Stimulated activated naive CD4-positive, alpha-beta T cell treated with Interleukin-2 at 50 U/mL for 16 hours (primary cell): ENCODE results near the gene TUBGCP4.

Experiments
- DNase-seq: peaks from one replicate; lab custom pipeline; 2025; lab: John Stamatoyannopoulos, UW

The TUBGCP4 gene

DNA sequence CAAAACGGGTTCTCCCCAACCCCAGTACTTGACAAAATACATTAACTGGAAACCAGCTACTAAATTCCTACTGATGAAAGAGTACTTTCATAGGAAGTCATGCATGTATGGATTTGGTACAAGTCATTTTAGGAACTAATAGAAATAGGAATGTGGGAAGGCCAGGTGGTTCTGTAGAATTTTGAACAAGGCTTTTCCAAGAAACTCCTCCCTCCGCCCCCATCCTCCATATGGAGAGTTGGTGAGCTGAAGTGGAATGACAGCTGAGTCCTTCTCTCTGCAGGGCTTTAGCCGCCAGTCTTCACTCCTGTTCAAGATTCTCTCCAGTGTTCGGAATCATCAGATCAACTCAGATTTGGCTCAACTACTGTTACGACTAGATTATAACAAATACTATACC is 33.2 kb downstream of the TUBGCP4 start:
- no peak for DNase-seq

DNA sequence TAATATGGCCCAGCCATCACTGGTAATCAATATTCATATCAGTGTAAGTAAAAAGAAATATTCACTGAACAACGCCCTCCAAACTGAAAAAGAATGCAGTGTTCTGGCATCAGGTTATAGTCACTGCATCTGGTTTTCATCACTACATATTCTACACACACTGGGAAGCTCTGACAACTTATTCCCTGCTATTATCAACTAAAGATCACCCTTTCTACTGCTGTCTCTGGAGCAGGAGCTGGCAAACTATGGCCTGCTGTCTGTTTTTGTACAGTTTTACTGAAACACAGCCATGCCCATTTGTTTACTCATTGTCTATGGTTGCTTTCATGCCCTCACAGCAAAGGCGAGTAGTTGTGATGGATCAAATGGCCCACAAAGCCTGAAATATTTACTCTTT is 35.3 kb downstream of the TUBGCP4 start:
- DNase-seq: no peak

DNA sequence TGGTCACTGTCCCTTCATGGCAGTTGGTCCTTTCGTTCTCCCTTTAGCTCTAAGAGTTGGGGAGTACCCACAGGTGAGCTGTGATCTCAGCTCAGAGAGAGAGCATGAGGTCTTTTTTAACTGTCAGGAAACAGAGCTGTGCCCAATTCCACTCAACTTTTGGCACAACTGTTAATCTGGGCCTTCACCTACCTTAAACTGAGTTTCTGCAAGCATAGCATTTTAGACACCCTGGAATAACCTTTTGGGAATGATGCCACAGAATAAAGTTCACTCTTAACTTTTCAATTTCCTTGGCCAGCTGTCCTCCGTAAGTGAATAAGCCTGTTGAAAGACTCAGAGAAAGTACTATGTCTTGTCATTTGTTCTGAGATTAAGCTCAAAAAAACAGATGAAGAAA is 35.9 kb downstream of the TUBGCP4 start:
- DNase-seq: no peak

DNA sequence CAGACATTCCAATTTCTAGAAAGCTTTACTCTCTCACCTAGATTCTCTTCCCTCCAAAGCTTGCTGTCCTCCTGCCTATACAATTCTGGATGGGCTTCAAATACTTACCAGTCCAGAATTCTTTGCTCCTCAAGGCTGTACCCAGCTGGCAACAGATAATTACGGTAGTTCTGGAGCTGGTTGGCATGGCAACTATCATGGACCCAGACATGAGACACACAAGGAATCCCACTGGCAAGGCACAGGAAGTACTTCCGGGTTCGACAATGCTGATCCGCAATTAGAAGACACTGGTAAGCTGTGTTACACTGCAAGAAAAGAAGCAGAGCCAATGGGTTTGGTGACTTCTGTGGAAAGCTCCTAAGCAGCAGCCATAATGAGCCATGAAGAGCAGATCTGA is 37.9 kb downstream of the TUBGCP4 start:
- no peak for DNase-seq

DNA sequence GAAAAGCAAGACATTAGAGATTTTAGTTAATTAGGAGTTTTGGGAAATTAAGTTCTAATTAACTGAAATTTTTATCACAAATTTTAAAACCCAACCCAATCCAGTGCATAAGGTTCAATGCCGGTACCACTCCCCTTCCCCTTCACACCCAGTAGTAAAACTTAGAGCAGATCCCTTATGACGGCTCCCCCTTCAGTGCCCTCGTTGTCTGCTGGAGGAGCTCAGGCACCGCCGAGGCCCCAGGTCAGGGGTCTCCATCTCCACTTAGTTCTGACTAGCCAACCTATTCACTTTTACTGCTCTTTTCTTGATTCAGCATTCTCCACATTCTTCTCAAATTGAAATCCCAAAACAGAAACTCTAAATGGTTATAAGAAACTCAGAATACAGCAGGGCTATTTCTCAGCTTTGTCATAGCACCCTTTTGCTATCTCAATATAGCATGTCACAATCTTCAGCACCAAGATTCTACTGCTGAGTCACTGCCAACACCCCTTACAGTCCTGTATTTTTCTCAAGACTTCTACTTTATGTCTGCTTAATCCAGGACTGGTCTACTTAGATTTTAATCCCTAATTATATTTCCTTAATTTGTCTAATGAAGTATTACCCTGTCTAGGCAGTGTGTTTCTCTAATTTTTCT is 39.8 kb downstream of the TUBGCP4 start:
- no peak for DNase-seq

DNA sequence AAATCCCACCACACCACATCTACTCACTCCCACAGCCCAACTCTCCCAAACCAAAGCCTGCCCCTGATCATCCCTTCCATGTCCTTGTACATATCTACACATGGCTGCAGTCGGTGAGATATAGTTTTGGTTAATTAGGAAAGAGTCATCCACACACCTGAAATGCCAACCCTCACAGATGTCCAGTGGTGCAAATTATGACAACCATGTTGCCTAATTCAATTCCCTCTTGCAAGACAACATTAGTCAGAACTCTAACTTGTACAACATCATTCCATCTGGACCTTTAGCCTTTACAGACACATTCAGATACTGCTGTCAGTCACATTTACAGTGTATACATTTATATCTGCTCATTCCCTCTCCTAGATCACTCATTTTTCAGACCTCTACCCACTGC is 41.2 kb downstream of the TUBGCP4 start:
- DNase-seq: no peak

DNA sequence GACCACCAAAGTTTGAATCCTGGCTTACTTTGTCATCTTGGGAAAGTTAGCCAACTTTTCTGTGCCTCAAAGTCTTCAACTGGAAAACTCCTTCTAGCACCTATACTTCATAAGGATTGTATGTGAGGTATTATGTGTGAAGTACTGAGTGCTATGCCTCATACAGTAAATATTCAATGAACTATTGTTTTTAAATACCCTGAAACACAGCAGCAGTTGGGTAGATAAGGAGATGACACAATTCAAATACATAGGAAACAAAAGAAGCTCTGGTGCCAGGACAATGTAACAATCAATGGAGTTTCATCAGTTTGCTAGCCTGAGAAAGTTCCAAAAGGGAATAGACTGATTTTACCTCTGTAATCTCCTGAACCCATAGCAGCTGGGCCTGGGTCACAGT is 43.3 kb downstream of the TUBGCP4 start:
- no peak for DNase-seq

DNA sequence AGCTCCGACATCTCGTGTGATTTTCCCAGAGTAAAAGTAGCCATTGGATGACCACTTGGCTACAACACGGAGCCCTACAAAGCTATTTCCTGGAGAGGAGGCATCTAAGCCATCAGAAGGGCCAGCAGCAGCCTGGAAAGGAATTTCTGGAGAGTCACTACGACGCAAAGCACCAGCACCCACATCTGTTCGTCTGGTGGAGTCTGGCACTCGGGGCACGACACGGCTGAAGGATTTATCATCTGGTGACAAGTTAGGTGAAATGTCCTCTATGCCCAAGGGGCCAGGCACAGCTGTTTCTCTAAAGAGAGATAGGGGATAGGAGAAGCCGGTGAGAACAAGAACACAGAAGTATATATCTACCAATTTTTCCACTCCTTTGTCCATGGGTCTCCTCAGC is 49.5 kb downstream of the TUBGCP4 start:
- no peak for DNase-seq

DNA sequence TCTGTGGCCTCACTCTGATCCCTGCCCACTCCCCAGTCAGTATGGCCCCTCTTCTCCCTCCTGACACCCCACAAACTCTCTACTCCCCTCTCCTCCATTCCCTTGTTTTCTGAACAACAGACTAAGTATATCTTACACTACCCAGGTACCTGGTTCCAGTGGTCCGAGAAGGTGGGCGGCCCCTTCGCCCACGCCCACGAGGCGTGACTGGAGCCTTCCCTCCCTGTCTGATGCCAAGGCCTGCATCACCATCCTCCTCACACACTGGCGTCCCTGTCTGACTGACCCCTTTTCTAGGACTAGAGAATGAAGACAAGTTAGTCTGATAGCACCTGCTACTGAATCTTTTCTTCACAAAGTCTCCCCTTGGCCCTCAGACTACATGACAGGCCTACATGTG is 50.0 kb downstream of the TUBGCP4 start:
- no peak for DNase-seq

DNA sequence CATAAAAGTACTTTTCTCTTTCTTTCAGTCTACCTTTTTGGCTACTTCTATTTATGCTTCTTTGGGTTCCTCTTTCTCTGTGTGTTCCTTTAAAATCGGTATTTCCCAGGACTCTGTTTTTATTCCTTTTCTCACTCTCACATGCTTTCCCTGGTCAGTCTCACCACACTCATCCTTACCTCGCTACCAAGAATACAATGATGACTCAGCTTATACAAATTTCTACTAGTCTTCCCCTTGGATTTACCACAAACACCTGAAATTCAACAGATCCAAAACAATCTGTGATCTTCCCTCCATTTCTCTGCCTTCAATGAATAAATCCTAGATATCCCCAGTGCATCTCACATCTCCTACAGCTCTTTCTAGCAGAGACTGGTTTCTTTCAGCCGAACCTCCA is 52.9 kb downstream of the TUBGCP4 start:
- DNase-seq: no peak

DNA sequence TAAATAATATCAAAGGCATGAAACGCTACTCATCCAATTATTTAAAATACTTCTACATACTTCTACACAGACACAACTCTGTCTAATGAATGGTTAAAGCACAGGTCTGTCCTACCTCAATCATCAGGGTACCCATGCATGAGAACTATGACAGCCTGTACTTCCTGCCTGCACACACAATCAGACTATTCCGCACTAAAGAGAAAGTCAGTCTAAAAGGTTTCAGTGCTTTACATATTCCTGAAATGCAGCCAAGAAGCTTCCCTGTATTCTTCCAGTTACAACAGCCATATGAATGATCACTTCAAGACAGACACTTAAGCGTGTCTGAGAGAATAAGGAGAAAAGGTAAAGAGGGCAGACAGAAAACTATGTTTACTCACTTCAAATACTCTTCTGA is 58.8 kb downstream of the TUBGCP4 start:
- no peak for DNase-seq

DNA sequence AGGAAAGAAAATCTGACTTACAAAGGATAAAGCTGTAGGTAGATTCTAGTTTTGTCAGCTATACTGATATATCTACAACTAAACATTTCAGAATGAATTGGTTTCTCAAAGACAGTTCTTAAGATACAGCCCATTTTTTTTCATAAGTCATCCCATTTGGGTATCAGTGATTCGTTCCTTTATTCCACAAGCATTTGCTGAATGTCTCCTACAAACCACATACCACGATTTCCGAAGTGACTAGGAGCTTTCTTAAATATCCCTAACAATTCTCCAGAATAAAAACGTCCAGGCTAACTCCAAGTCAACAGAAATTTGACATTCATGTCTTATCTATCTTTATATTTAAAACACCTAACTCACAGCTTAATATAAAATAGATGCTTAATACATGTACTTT is 62.3 kb downstream of the TUBGCP4 start:
- no peak for DNase-seq

DNA sequence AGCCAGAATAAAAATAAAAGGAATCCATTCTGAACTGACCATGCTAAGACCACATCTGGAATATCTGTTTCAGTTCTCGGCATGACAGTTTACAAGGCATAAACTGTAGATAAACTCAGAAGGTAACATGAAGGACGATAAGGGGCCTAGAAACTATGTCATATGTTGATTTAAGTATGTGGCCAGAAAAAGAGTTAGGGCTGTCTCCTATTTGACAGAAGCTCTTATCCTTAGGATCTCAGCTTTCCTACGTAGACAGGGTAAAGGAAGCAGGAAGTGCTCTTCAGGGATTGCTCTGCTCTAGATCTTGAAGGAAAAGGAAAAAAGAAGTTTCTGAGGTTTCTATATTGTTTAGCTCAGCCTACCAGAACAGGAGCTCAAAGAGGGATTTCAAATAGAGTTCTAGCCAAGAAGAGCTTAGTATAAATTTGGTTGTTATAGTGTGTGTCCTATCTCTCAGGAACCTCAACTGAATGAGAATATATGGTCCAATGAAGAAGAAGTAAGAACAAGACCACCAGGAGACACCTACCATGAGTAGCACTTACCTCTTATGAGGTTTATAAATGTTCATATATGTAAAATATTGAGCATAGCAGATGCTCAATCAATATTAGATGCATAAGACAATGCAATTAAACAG is 62.9 kb downstream of the TUBGCP4 start:
- DNase-seq: no peak

DNA sequence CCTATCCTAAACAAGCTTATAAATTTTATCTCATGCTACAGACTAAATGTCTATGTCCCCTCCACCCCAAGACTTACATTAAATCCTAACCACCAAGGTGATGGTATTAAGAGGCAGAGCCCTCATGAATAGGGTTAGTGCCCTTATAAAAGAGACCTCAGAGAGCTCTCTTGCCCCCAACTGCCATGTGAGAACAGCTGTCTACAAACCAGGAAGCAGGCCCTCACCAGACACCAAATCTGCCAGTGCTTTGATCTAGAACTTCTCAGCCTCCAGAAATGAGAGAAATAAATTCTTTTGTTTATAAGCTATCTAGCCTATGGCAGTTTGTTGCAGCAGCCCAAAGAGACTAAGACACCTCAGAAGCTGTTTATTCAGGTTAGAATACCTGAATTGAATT is 63.5 kb downstream of the TUBGCP4 start:
- DNase-seq: no peak

DNA sequence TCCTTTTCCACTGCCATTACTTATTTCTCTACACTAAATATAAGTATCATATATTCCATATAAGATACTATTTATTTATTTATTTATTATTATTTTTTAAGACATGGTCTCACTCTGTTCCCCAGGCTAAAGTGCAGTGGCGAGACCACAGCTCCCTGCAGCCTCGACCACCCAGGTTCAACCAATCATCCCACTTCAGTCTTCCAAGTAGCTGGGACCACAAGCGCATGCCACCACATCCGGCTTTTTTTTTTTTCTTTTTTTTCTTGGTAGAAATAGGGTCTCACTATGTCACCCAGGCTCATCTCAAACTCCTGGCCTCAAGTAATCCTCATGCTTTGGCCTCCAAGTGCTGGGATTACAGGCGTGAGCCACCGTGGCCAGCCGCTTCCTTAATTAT is 65.5 kb downstream of the TUBGCP4 start:
- no peak for DNase-seq

DNA sequence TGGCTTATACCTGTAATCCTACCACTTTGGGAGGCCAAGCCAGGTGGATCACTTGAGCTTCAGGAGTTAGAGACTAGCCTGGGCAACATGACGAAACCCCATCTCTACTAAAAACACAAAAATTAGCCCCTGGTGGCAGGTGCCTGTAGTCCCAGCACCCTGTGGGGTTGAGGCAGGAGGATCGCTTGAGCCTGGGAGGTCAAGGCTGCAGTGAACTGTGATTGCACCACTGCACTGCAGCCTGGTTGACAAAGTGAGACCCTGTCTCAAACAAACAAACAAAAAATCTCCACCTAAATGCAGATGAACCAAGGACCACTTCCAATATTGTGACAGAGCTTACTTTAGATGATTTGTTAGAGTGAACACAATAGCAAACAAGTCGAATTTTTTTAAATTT is 68.4 kb downstream of the TUBGCP4 start:
- DNase-seq: no peak

DNA sequence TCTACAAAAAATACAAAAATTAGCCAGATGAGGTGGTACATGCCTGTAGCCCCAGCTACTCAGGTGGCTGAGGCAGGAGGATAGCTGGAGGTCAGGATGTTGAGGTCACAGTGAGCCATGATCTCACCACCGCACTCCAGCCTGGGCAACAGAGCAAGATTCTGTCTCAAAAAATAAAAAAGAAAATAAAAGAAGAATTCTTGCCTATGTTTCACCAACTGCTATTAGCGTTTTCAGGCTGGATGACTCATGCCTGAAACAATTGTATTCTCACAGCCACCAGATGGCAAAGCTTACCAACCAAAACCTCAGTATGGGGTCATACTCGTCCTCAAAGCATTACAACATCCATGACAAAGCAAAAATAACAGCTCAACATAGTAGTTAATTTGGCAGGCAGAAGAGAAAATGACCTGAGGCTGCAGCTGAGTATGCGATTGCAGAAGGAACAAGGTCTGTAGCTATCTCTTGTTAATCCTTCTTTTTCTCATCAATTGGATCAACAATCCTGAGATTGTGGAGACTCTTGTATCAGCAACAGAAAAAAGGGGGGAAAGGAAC is 69.9 kb downstream of the TUBGCP4 start:
- DNase-seq: peak; percentile 5

DNA sequence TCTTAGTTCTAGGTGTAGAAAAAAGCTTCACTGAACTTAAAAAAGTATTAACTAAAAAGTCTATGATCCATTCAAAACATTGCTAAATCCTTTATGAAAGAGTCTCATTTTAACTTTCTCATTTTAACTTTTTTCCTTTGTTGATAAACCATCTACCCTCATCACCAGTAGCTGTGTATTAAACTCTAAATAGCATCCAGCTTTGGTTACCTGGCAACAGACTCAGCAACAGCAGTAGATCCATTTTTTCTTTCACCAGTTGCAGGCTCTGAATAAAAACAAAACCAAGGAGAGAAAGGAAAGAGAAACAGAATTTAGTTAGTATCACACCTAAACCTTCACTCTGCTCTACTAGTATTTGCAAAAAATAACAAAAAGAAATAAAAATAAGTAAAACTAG is 70.4 kb downstream of the TUBGCP4 start:
- DNase-seq: no peak

DNA sequence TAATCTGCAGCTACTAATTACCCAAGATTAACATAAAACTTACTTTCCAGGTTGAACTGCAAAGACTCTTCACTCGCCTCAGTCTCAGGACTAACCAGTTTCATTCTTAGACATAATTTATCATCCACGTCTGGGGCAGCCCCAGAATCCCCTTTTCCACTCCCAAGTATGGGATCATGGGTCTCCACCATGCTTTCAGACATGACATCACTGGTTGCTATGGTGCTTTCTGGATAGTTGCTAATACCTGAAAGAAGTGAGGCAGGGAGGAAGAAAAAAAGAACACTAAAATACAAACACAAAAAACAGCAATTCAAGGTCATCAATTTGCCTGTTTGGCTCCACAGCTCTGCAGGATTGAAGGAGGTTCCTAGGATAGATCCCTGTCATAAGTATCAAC is 75.4 kb downstream of the TUBGCP4 start:
- DNase-seq: no peak

DNA sequence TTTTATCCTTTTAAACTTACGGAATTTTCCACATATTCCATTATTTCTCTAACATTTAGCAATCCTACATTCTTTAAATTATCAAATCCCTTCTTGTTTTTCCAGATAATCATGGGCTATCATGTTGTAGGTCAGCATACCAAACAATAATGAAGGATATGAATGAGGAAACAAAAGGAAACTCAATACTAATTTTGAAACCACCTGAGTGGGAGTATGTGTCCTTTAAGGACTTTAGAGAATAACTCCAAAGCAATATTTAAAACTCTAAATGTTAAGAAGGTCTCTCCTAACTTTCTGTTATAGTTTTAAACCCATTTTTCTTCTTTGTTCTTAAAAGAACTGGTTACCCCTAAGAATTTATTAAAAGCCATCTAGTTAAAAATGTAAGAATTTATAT is 79.1 kb downstream of the TUBGCP4 start:
- DNase-seq: no peak
